Measurements from ENCODE around the gene SSBP3. TPM values are rescaled to one million over a fixed set of nuclear protein-coding genes. Genes with fewer than 3 reads are reported as not detected.

Gene SSBP3
- total RNA-seq = 10.5 and 10.9 TPM in 2 replicates

GRCh38 chr1:54406339-54407153, at the start of gene SSBP3:
TSS of gene SSBP3 (minus strand) at chr1:54406394.

GRCh38 chr1:54199765-54200518, 206.3 kb downstream of the SSBP3 start, which contains the start of the genes CYB5RL and MRPL37:
TSS of gene CYB5RL (minus strand) at chr1:54200030. CDS start at chr1:54195616, 4,414 bp downstream.
TSS of gene MRPL37 (plus strand) at chr1:54200167. CDS start at chr1:54200244, 77 bp downstream.

Other genes with a start within 250 kb of the SSBP3 start
- gene CYB5RL, start 206.4 kb downstream of the SSBP3 start, total RNA-seq = 7.7 and 8.3 TPM in 2 replicates
- 41.7 and 49.0 TPM in 2 replicates for gene MRPL37, start 206.2 kb downstream of the SSBP3 start, total RNA-seq
- gene ACOT11, start 141.8 kb upstream of the SSBP3 start, total RNA-seq = 3.6 and 3.8 TPM in 2 replicates
- not detected in 2 replicates for gene FAM151A, start 217.1 kb upstream of the SSBP3 start, total RNA-seq
- 0.39 and 0.73 TPM in 2 replicates for gene MROH7, start 235.4 kb upstream of the SSBP3 start, total RNA-seq